Activated T-cell treated with anti-CD3 and anti-CD28 coated beads for 24 hours (primary cell): ENCODE data around the gene ANXA2R.
A peak's percentile ranks its signal among the peaks of the same experiment; 100 is the strongest.
"Not testable (repeated sequence)": the region's sequence is repeated elsewhere in the genome, so short reads cannot be mapped to it uniquely, and the experiment has no call there.

Experiments used
- DNase-seq: peaks from one replicate; pipeline ENCODE4 v3.0.0-alpha.2; 2020; ENCODE audit warnings: low read depth

ANXA2R gene

GRCh38 chr5:43060020-43060419 is 19.9 kb upstream of the ANXA2R start:
- not testable (repeated sequence) for DNase-seq

DNA sequence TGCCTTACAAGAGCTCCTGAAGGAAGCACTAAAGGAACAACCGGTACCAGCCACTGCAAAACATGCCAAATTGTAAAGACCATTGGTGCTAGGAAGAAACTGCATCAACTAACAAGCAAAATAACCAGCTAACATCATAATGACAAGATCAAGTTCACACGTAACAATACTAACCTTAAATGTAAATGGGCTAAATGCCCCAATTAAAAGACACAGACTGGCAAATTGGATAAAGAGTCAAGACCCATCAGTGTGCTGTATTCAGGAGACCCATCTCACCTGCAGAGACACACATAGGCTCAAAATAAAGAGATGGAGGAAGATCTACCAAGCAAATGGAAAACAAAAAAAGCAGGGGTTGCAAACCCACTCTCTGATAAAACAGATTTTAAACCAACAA is 15.0 kb upstream of the ANXA2R start:
- not testable (repeated sequence) for DNase-seq

GRCh38 chr5:43051684-43052083 is 11.6 kb upstream of the ANXA2R start:
- DNase-seq: no peak

GRCh38 chr5:43050384-43050783 is 10.3 kb upstream of the ANXA2R start:
- no peak for DNase-seq

DNA sequence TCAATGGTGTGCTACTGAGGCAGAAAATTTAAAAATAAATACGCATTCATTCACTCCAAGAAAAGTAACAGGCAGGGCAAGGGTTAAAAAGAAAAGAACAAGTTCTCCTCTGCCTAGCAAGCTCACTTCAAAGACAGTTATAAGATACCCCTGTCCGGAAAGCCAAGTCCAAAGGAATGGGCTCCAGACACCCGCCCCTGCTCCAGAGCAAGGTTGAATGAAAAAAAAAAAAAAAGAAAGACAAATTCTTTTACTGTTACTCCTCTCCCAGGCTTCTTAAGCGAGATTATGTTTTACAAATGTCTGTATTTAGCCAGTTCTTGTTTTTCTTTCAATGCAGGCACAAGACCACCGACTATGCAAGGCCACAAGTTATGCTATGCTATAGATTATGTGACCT is 9.1 kb upstream of the ANXA2R start:
- DNase-seq: no peak

DNA sequence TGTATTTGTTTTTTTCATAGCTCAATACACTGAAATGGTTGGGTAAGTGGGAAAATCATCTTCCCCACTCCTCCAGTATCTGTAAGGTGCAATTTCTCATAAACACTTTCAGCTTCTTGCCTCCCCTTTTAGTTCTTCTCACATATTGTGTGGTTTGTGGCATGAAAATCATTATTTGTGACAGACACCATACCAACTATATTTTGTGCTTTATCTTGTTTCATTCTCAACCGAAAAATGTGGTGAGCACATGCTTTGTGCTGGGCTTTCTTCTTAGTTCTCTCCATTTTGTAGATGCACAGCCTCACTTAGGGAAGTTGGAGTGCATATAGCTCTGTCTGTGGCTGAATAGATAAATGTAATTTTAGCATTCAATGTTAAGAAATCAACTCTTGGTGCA is 6.4 kb upstream of the ANXA2R start:
- no peak for DNase-seq

- no peak for DNase-seq
Observed at GRCh38 chr5:43045236-43045635, 5.1 kb upstream of the ANXA2R start.

GRCh38 chr5:43044181-43044914 is 4.2 kb upstream of the ANXA2R start:
- no peak for DNase-seq

GRCh38 chr5:43043400-43043756 is 3.3 kb upstream of the ANXA2R start:
- no peak for DNase-seq

DNA sequence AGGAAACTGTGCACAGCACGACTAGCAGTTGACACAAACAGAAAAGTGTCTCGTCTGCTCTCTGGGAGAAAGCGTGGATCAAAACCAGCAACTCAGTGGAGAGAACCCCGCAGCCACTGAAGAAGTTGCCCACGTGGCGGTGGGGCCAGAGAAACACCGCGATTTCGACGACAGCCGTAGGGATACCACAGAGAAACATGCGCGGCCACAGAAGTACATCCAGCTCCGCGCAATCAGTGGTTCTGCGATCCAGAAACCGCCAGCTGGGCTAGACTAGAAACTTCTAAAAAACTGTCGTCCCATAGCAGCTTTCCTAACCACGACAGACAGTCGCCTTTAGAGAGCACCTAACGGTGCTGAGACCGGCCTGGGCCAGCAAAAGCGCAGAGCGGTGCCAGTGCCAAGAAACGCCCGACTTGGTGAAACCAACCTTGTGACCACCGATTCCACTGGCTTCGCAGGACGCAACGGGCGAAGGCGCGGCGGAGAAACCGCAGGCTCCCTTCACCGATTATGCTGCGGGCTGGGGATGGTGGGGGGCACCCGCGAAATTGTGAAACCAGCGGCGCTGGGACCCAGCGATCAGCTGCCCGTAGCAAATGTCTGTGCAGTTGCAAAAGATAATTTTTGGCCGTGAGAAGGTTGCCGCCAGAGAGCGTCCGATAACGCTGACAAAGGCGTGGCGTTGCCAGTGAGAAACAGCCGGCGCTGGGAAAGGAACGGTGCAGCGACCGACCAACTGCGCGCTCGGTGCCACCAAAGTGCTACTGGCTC is 2.7 kb upstream of the ANXA2R start:
- DNase-seq: peak; percentile 45

DNA sequence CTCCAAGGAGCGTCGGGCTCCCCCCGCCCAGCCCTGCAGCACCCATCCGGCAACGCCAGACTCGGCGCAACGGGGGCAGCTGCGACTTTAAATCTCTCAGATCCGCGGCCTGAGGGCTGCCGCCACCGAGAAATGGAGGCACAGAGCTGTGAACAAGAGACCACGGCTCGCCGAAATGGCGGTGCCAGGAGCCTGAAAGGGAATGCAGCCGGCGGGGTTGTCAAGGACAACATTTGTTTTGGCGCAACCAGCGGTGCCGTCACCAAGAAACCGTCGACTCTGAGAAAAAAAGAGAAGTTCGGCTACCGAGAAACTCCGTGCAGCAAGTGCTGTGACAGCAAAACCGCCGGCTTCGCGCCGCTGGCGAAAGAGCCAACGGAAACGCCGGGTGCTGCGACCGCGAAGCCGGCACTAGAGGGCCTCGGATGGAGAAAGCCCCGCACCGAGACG is 2.1 kb upstream of the ANXA2R start:
- peak; percentile 67 for DNase-seq

GRCh38 chr5:43041669-43042175 is 1.6 kb upstream of the ANXA2R start:
- DNase-seq: peak; percentile 20

DNA sequence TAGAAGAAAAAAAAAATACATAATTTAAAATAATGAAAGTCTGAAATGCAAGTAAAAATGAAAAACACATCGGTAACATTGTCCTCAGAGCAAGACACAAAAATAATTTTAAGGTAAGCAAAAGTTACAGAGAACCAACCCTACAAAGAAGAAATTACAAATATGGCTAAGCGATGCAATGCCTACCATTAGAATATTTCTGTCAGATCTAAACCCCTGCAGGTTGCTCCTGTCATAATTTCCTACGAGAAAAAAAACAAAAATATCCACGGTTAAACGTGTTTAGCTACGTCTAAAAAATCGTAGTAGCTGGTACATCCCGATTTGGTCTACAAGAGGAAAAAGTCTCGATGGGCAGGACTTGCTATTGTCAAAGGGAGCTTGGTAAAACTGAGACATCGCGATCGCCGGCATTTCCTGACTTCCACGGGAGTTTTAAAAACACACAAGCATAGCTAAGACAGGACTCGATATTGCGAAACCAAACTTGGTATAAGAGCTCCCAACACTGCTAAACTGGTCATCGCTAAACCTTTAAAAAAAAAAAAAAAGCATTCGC is 1.1 kb upstream of the ANXA2R start:
- no peak for DNase-seq

- peak; percentile 58 for DNase-seq
Observed at GRCh38 chr5:43039471-43040286, 440 bp downstream of the ANXA2R start.

DNA sequence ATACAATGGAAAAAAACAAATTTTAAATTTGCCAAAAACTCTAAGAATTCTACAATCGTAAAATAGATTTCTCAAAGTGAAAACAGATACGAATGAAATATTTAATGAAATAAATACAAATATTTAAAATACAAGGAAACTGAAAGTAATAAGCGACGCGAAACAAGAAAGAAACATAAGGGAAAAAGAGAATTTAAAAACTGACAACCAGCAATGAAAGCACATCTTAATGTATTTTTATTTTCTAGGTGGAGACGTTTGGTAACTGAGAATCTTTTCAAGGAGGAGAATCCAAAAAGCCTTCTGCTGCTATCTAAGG is 1.0 kb downstream of the ANXA2R start:
- no peak for DNase-seq

DNA sequence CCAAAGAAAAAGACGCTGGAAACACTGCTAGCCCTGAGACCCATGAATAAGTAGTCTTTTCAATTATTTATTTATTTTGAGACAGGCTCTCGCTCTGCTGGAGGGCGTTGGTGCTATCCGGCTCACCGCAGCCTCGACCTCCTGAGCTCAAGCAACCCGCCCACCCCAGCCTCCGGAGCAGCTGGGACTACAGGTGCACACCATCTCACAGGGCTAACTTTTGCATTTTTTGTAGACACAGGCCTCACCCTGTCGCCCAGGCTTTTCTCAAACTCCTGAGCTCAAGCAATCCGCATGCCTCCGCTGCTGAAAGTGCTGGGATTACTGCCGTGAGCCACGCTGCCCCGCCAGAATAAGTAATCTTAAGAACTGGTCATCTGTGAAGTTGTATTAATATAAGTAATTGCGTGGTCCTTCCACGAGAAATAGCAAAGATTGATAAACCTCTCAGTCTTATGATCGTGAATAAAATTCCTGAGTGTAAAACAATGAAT is 1.6 kb downstream of the ANXA2R start:
- no peak for DNase-seq

- DNase-seq: no peak
Observed at GRCh38 chr5:43037636-43038495, 2.3 kb downstream of the ANXA2R start.

DNA sequence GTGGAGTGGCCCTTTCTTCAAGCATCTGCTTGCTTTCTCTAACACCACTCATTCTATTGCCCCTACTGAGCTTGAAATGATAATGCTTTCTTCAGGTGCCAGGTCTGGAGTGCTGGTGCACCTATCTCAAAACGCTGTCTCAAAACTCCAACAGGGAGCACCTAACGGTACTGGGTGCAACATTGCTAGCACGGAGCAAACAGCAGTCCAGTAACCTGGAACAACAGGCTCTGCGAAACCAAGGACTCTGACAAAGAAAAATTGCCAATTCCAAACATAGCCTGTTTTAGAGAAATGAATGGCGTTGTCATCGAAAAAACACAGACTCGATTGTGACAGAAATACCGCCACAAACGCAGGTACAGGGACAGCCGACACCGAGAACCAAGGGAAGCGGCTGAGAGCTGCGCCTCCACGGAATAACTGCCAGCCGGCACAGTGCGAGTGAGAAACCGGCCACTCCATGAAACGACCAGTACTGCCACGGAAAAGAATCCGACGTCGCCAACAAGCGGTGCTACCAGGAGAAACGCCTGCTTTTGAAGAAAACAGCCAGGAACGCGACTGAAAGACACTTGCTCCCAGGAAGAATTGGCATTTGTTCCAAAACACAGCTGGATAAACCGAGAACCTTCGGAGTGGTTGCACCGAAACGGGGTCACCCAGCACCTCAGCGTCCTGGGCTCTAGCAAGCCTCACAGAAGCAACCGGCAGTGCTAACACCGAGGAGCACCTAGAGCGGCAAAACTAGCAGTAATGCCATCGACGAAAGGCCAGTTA is 3.1 kb downstream of the ANXA2R start:
- no peak for DNase-seq

- DNase-seq: no peak
Observed at GRCh38 chr5:43036409-43036808, 3.7 kb downstream of the ANXA2R start.

- DNase-seq: no peak
Observed at GRCh38 chr5:43034591-43034968, 5.5 kb downstream of the ANXA2R start.
